OCI-LY1 (cell line): ENCODE results near the gene CFAP46.

Experiments used
- EZH2 ChIP-seq: fragments of 200-600 bp; sonication (generic), shearing (Covaris generic); IDR thresholded peaks from 2 replicates; pipeline ENCODE4 v1.8.0; 2017; ENCODE audit warnings: borderline replicate concordance, mixed run types, mild to moderate bottlenecking, antibody characterized with exemption, low read length, moderate library complexity, mixed read lengths
- TF ChIP-seq, protein P1 (sequence below): fragments of 200-600 bp; sonication (generic), shearing (Covaris generic); IDR thresholded peaks from 2 replicates; pipeline ENCODE4 v1.5.1; 2017; ENCODE audit warnings: mild to moderate bottlenecking, antibody characterized with exemption, low read length, moderate library complexity, mixed read lengths

- TF ChIP-seq EZH2 = no peak
- TF ChIP-seq, protein P1, sequence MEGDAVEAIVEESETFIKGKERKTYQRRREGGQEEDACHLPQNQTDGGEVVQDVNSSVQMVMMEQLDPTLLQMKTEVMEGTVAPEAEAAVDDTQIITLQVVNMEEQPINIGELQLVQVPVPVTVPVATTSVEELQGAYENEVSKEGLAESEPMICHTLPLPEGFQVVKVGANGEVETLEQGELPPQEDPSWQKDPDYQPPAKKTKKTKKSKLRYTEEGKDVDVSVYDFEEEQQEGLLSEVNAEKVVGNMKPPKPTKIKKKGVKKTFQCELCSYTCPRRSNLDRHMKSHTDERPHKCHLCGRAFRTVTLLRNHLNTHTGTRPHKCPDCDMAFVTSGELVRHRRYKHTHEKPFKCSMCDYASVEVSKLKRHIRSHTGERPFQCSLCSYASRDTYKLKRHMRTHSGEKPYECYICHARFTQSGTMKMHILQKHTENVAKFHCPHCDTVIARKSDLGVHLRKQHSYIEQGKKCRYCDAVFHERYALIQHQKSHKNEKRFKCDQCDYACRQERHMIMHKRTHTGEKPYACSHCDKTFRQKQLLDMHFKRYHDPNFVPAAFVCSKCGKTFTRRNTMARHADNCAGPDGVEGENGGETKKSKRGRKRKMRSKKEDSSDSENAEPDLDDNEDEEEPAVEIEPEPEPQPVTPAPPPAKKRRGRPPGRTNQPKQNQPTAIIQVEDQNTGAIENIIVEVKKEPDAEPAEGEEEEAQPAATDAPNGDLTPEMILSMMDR = no peak
Measured at GRCh38 chr10:132957131-132957530, 14.8 kb upstream of the CFAP46 start.
